Keratinocyte (primary cell): ENCODE measurements around the gene CCZ1. TPM values are rescaled to one million over a fixed set of nuclear protein-coding genes. Genes with fewer than 3 reads are reported as not detected.
"Not testable (repeated sequence)": the region's sequence is repeated elsewhere in the genome, so short reads cannot be mapped to it uniquely, and the experiment has no call there.

Experiments used
- DNase-seq: peaks from one replicate; pipeline ENCODE4 v3.0.0-alpha.2; 2011; ENCODE audit warnings: low read depth, missing footprints, low spot score
- FAIRE-seq: peaks from 2 replicates; lab custom pipeline; 2011; peaks lifted over from hg19 to GRCh38; lab: Jason Lieb, UNC
- H2AFZ ChIP-seq: 2 replicates; pipeline ENCODE4 v1.6.0; 2012; ENCODE audit warnings: low read length, control low read depth, inconsistent platforms; ENCODE audit not compliant: control insufficient read depth
- H3K27ac ChIP-seq: 2 replicates; pipeline ENCODE4 v1.5.1; 2011; ENCODE audit warnings: low read length; ENCODE audit not compliant: control insufficient read depth, insufficient read depth
- H3K27me3 ChIP-seq: 3 replicates; pipeline ENCODE4 v1.6.0; 2011; ENCODE audit warnings: low read length; ENCODE audit not compliant: control insufficient read depth, insufficient read depth; ENCODE audit errors: extremely low read depth
- H3K36me3 ChIP-seq, 2 experiments: 2 replicates in 1 of 2; 3 replicates in 1 of 2; pipeline ENCODE4 v1.5.1; 2011; ENCODE audit warnings: low read length in 2 of 2, mild to moderate bottlenecking in 1 of 2; ENCODE audit not compliant: control insufficient read depth in 2 of 2, insufficient read depth in 2 of 2; ENCODE audit errors: extremely low read depth in 1 of 2
- H3K4me1 ChIP-seq: 3 replicates; pipeline ENCODE4 v1.5.1; 2011; ENCODE audit warnings: low read length; ENCODE audit not compliant: control insufficient read depth, insufficient read depth; ENCODE audit errors: extremely low read depth
- H3K4me2 ChIP-seq: 3 replicates; pipeline ENCODE4 v1.6.0; 2011; ENCODE audit warnings: low read depth, low read length; ENCODE audit not compliant: control insufficient read depth, insufficient read depth; ENCODE audit errors: extremely low read depth
- H3K4me3 ChIP-seq, 3 experiments: fragments of 200-600 bp in 1 of 3; sonication (generic) in 1 of 3; 2 replicates in 2 of 3; 3 replicates in 1 of 3; pipeline ENCODE4 v1.5.1; 2011 to 2016; ENCODE audit warnings: low read length in 3 of 3, mild to moderate bottlenecking in 3 of 3, control low read depth in 2 of 3, inconsistent platforms in 1 of 3, low read depth in 1 of 3, mixed read lengths in 1 of 3, mixed run types in 1 of 3, moderate library complexity in 1 of 3; ENCODE audit not compliant: control insufficient read depth in 2 of 3, insufficient read depth in 2 of 3; ENCODE audit errors: extremely low read depth in 1 of 3
- H3K79me2 ChIP-seq: 2 replicates; pipeline ENCODE4 v1.6.0; 2012; ENCODE audit warnings: low read length; ENCODE audit not compliant: control insufficient read depth, insufficient read depth
- H3K9ac ChIP-seq: 3 replicates; pipeline ENCODE4 v1.6.0; 2011; ENCODE audit warnings: low read length; ENCODE audit not compliant: control insufficient read depth, insufficient read depth; ENCODE audit errors: extremely low read depth
- H3K9me1 ChIP-seq: 3 replicates; pipeline ENCODE4 v1.6.0; 2011; ENCODE audit warnings: low read length; ENCODE audit not compliant: control insufficient read depth, insufficient read depth; ENCODE audit errors: extremely low read depth
- H3K9me3 ChIP-seq: 2 replicates; pipeline ENCODE4 v1.5.1; 2012; ENCODE audit warnings: low read depth, low read length; ENCODE audit not compliant: control insufficient read depth
- H4K20me1 ChIP-seq: 3 replicates; pipeline ENCODE4 v1.6.0; 2011; ENCODE audit warnings: low read length; ENCODE audit not compliant: control insufficient read depth, insufficient read depth; ENCODE audit errors: extremely low read depth
- dilution Hi-C: fragments of 300-500 bp; cut with MboI; formaldehyde crosslinking; loops from one replicate; pipeline ENCODE4 v1.7.0; 2020; ENCODE audit warnings: low sequenced_read_pairs; ENCODE audit not compliant: extremely low pct_ligation_motif_present
- polyA plus RNA-seq, 5 experiments: library from polyadenylated mRNA; depleted of rRNA in 3 of 5; stranded (reverse) in 3 of 5; stranded (forward) in 1 of 5; unstranded in 1 of 5; fragments of >200 nt; gene quantifications; 1 replicate in 1 of 5; 2 replicates in 3 of 5; 3 replicates in 1 of 5; pipeline versions ENCODE4 v1.2.1 to v1.2.3, GENCODE V29; 2011 to 2012; ENCODE audit warnings: missing spikeins in 2 of 5, low read depth in 1 of 5, low replicate concordance in 1 of 5

CCZ1 gene
- polyA plus RNA-seq, 1 donor (not counting 4 experiments of a cell fraction or from before 2014, with no cell fraction given) = 110 TPM

DNA sequence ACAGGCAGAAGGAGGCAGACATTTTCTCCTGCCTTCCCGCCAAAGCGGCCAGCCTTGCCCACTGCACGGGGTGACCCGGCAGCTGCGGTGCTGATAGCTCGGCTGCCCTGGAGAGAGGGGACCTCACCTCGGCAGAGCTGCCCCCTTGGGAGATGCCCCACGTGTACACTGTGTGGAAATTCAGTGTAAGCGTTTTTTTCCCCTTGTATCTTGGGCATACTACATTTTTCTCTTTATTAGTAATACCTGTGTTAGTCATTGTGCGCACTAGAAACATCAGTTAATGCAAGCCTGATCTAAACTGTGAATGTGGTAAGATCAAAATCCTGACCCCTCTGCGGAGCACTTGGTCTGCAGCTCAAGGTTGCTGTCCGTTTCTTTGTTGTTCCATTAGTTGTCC, 26.1 kb downstream of the CCZ1 start:
- FAIRE-seq, H3K9me3 ChIP-seq, DNase-seq, H3K36me3 ChIP-seq, H3K4me1 ChIP-seq, dilution Hi-C loops, H2AFZ ChIP-seq, H3K27me3 ChIP-seq, H4K20me1 ChIP-seq, H3K4me3 ChIP-seq, H3K27ac ChIP-seq, H3K9ac ChIP-seq, H3K4me2 ChIP-seq, H3K79me2 ChIP-seq, H3K9me1 ChIP-seq: not testable (repeated sequence)

GRCh38 chr7:5926263-5926870, 27.8 kb downstream of the CCZ1 start:
- H3K4me2 ChIP-seq, H3K27ac ChIP-seq, DNase-seq, H3K27me3 ChIP-seq, dilution Hi-C loops, H3K36me3 ChIP-seq, H3K9me3 ChIP-seq, H3K9ac ChIP-seq, H3K4me1 ChIP-seq, H3K4me3 ChIP-seq, H3K79me2 ChIP-seq, FAIRE-seq, H4K20me1 ChIP-seq, H3K9me1 ChIP-seq, H2AFZ ChIP-seq: not testable (repeated sequence)

GRCh38 chr7:5930290-5930689, 31.8 kb downstream of the CCZ1 start:
- H3K4me3 ChIP-seq, H3K9me1 ChIP-seq, H3K36me3 ChIP-seq, H3K4me1 ChIP-seq, H3K9ac ChIP-seq, H3K27me3 ChIP-seq, dilution Hi-C loops, H3K27ac ChIP-seq, H3K4me2 ChIP-seq, DNase-seq, FAIRE-seq, H3K9me3 ChIP-seq, H2AFZ ChIP-seq, H4K20me1 ChIP-seq, H3K79me2 ChIP-seq: not testable (repeated sequence)

DNA sequence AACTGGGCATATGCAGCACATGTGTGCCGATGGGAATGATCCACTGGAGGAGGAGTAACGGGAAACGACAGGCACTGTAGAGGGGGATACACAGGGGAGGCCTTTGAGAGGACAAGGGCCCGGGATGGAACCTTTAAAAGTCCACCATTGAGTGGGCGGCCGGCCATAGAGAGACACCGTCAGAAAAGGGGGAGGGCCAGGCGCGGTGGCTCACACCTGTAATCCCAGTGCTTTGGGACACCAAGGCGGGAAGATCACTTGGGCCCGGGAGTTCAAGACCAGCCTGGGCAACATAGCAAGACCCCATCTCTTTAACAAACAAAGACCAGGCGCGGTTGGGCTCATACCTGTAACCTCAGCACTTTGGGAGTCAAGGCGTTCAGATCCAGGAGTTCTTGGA, 32.7 kb downstream of the CCZ1 start:
- H3K4me3 ChIP-seq, H4K20me1 ChIP-seq, H3K27ac ChIP-seq, FAIRE-seq, H3K27me3 ChIP-seq, H3K9me1 ChIP-seq, H3K36me3 ChIP-seq, H3K4me1 ChIP-seq, dilution Hi-C loops, H2AFZ ChIP-seq, H3K9me3 ChIP-seq, H3K4me2 ChIP-seq, H3K9ac ChIP-seq, H3K79me2 ChIP-seq, DNase-seq: not testable (repeated sequence)

GRCh38 chr7:5931905-5932644, 33.5 kb downstream of the CCZ1 start:
- H4K20me1 ChIP-seq, dilution Hi-C loops, H3K36me3 ChIP-seq, H3K9me1 ChIP-seq, H3K4me1 ChIP-seq, H2AFZ ChIP-seq, H3K27ac ChIP-seq, H3K4me3 ChIP-seq, H3K9me3 ChIP-seq, H3K79me2 ChIP-seq, H3K27me3 ChIP-seq, H3K9ac ChIP-seq, DNase-seq, H3K4me2 ChIP-seq: not testable (repeated sequence)
- FAIRE-seq = peak; percentile 65
